Measurements from ENCODE around the gene PCCB. TPM values are rescaled to one million over a fixed set of nuclear protein-coding genes. Genes with fewer than 3 reads are reported as not detected.

Gene PCCB
- total RNA-seq, 1 experiment from 2014 or later, result 46.8 TPM

DNA sequence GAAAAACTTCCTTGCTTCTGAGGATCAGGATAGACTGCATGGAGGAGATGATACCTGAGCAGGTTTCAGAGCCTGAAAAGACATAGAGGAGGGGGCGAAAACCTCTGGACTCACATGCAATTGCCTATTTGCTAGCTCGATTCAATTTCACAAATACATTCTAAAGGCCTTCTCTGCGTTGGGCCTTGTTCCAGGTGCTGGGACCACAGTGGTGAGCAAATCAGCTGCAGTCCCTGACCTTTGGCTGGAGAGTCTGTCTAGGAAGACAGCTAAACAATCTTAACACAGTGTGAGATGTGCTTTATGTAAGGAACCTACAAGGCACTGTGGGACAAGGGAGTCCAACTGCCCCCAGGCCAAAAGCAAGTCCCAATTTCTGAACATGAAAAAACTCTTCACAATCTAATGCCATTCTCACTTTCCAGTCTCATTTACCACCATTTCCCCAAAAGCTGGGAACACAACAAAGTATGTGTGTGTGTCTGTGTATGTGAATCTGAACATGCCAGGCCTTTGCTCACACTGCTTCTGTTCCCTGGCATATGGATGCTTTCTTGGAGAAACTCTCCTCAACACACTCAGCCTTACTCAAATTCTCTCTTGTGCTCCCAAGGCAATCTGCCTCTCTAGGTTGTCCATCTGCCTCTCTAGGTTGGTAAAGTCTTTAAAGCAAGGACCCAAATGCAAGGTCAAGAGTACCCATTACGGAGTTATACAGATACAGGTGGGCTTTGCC, 2.1 kb upstream of the PCCB start:
- no peaks in the 10 kb centered on the region for H3K27me3 ChIP-seq (ENCODE audit: insufficient read depth, low read depth)
- DNase-seq, result no peak
- no peak overlapping the region for H3K4me2 ChIP-seq
- BruUV-seq (replicated peaks), result no TSS peak
- H4K20me1 ChIP-seq (ENCODE audit: insufficient read depth), result no peaks in the 10 kb centered on the region
- intact Hi-C loops (cut with micrococcal nuclease; ENCODE audit: unreplicated experiment), result no loop called here
- no peaks in the 10 kb centered on the region for H3K9me3 ChIP-seq (ENCODE audit: insufficient read depth, low read depth)
- 0 out of 2 replicates have a peak overlapping the region, but pooled peaks have one; percentile 51 for H3K27ac ChIP-seq
- CTCF ChIA-PET, result no interaction called here
- no peak for TF ChIP-seq EZH2 (IDR thresholded peaks at IDR 0.05; ENCODE audit: low read depth)
- TF ChIP-seq, protein P1, sequence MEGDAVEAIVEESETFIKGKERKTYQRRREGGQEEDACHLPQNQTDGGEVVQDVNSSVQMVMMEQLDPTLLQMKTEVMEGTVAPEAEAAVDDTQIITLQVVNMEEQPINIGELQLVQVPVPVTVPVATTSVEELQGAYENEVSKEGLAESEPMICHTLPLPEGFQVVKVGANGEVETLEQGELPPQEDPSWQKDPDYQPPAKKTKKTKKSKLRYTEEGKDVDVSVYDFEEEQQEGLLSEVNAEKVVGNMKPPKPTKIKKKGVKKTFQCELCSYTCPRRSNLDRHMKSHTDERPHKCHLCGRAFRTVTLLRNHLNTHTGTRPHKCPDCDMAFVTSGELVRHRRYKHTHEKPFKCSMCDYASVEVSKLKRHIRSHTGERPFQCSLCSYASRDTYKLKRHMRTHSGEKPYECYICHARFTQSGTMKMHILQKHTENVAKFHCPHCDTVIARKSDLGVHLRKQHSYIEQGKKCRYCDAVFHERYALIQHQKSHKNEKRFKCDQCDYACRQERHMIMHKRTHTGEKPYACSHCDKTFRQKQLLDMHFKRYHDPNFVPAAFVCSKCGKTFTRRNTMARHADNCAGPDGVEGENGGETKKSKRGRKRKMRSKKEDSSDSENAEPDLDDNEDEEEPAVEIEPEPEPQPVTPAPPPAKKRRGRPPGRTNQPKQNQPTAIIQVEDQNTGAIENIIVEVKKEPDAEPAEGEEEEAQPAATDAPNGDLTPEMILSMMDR (conservative IDR thresholded peaks at IDR 0.05), result no peak
- H3F3A ChIP-seq (ENCODE audit: insufficient read depth, low read depth), result peaks cover 19% of the 10 kb centered on the region
- peaks cover 14% of the 10 kb centered on the region for H3K79me2 ChIP-seq (ENCODE audit: low read depth)
- H3K36me3 ChIP-seq (ENCODE audit: low read depth), result no peaks in the 10 kb centered on the region
- H2AFZ ChIP-seq, result no peak overlapping the region
- peaks cover 28% of the 10 kb centered on the region for H3K4me1 ChIP-seq (replicated peaks; ENCODE audit: insufficient read depth)
- no peak overlapping the region for H3K4me3 ChIP-seq
- POLR2A ChIA-PET (ENCODE audit: unreplicated experiment), result no interaction called here
- H3K9me2 ChIP-seq (ENCODE audit: insufficient read depth), result no peaks in the 10 kb centered on the region

DNA sequence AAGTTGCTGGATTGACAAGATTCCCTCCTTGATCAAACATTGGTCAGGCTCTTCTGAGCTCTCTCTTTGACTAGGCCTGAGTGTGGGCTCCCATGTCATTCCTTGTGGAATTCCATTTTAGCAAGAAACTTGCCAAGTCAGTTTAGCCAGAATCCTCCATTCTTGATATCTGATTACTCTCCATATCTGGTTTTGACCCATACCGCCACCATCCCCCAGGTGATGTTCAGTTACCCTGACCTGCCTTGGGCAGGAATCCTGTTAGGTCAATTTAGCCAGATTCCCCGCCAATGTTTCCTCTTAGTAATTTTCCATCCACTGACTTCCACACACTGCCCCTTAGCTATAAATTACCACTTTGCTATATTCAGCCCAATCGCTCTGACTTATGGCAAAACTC, 1.0 kb upstream of the PCCB start:
- ChIA-PET POLR2A (ENCODE audit: unreplicated experiment) (interaction anchor here (1.3 kb wide), 1 partner anchor 53 kb away, joined by 7 read pairs; the partner anchor contains the start of gene MSL2), CTCF (interaction anchor here (1.2 kb wide), 1 partner anchor 52 kb away, joined by 3 read pairs; no protein-coding TSS in a partner anchor)
- DNase-seq, result peak; percentile 46 to 69
- BruUV-seq (replicated peaks), result no TSS peak
- no peak for TF ChIP-seq EZH2 (IDR thresholded peaks at IDR 0.05; ENCODE audit: low read depth)
- TF ChIP-seq, protein P1 (conservative IDR thresholded peaks at IDR 0.05), result no peak
- no peak overlapping the region; the same call in 1 of the 2 replicates for H3K4me3 ChIP-seq
- H3K9me3 ChIP-seq (ENCODE audit: insufficient read depth, low read depth), result no peaks in the 10 kb centered on the region
- H3F3A ChIP-seq (ENCODE audit: insufficient read depth, low read depth), result peaks cover 19% of the 10 kb centered on the region
- no peaks in the 10 kb centered on the region for H3K27me3 ChIP-seq (ENCODE audit: insufficient read depth, low read depth)
- H2AFZ ChIP-seq, result peak overlapping the region; percentile 83; the same call in 1 of the 2 replicates
- H3K4me2 ChIP-seq, result peak overlapping the region; percentile 77
- H3K27ac ChIP-seq, result peak overlapping the region; percentile 75
- peaks cover 14% of the 10 kb centered on the region for H3K79me2 ChIP-seq (ENCODE audit: low read depth)
- no peaks in the 10 kb centered on the region for H3K36me3 ChIP-seq (ENCODE audit: low read depth)
- no peaks in the 10 kb centered on the region for H4K20me1 ChIP-seq (ENCODE audit: insufficient read depth)
- H3K9me2 ChIP-seq (ENCODE audit: insufficient read depth), result no peaks in the 10 kb centered on the region
- intact Hi-C loops (cut with micrococcal nuclease; ENCODE audit: unreplicated experiment), result no loop called here
- H3K4me1 ChIP-seq (replicated peaks; ENCODE audit: insufficient read depth), result peaks cover 28% of the 10 kb centered on the region

DNA sequence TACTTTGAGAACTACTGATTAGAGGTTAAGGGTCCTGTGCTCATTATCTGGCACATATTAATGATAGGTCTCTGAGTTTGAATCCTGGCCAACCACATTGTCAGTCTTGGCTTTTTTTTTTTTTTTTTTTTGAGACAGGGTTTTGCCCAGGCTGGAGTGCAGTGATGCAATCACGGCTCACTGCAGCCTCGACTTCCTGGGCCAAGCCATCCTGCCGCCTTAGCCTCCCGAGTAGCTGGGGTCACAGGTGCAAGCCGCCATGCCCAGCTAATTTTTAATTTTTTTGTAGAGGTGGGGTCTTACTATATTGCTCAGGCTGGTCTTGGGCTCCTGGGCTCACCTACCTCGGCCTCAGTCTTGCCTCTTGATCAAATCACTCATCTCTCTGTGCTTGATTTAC, 547 bp upstream of the PCCB start:
- TF ChIP-seq EZH2 (IDR thresholded peaks at IDR 0.05; ENCODE audit: low read depth), result no peak
- TF ChIP-seq, protein P1 (conservative IDR thresholded peaks at IDR 0.05), result no peak
- H3F3A ChIP-seq (ENCODE audit: insufficient read depth, low read depth), result peaks cover 19% of the 10 kb centered on the region
- H3K27me3 ChIP-seq (ENCODE audit: insufficient read depth, low read depth), result no peaks in the 10 kb centered on the region
- no peak for DNase-seq
- H3K4me2 ChIP-seq, result peak overlapping the region; percentile 77
- H3K36me3 ChIP-seq (ENCODE audit: low read depth), result no peaks in the 10 kb centered on the region
- H3K4me3 ChIP-seq, result peak overlapping the region; percentile 51; the same call in 1 of the 2 replicates
- H4K20me1 ChIP-seq (ENCODE audit: insufficient read depth), result no peaks in the 10 kb centered on the region
- POLR2A ChIA-PET (ENCODE audit: unreplicated experiment), result interaction anchor here (1.3 kb wide), 1 partner anchor 53 kb away, joined by 7 read pairs; the partner anchor contains the start of gene MSL2
- no peaks in the 10 kb centered on the region for H3K9me2 ChIP-seq (ENCODE audit: insufficient read depth)
- no peaks in the 10 kb centered on the region for H3K9me3 ChIP-seq (ENCODE audit: insufficient read depth, low read depth)
- intact Hi-C loops (cut with micrococcal nuclease; ENCODE audit: unreplicated experiment), result no loop called here
- peaks cover 14% of the 10 kb centered on the region for H3K79me2 ChIP-seq (ENCODE audit: low read depth)
- BruUV-seq (replicated peaks), result no TSS peak
- peaks cover 28% of the 10 kb centered on the region for H3K4me1 ChIP-seq (replicated peaks; ENCODE audit: insufficient read depth)
- CTCF ChIA-PET, result interaction anchor here (1.2 kb wide), 1 partner anchor 52 kb away, joined by 3 read pairs; no protein-coding TSS in a partner anchor
- peak overlapping the region; percentile 75 for H3K27ac ChIP-seq
- H2AFZ ChIP-seq, result peak overlapping the region; percentile 83

Data from PC-9 (cell line).